PC-3 (cell line): ENCODE measurements around the gene NUDT8.
"Not testable (repeated sequence)": the region's sequence is repeated elsewhere in the genome, so short reads cannot be mapped to it uniquely, and the experiment has no call there.

Experiments
- EZH2 ChIP-seq: fragments of 300-600 bp; sonication (generic); IDR thresholded peaks from one replicate; pipeline ENCODE4 v1.6.1; 2017; ENCODE audit warnings: antibody characterized with exemption, mild to moderate bottlenecking, low read length; ENCODE audit not compliant: unreplicated experiment
- EZH2phosphoT487 ChIP-seq: fragments of 300-600 bp; sonication (generic); IDR thresholded peaks from 2 replicates; pipeline ENCODE4 v1.6.1; 2018; ENCODE audit warnings: mild to moderate bottlenecking, antibody characterized with exemption, low read length, borderline replicate concordance
- TF ChIP-seq, protein P1 (sequence below): fragments of 300-600 bp; sonication (generic); conservative IDR thresholded peaks from 2 replicates; pipeline ENCODE4 v1.5.1; 2017; ENCODE audit warnings: antibody characterized with exemption, low read depth, mild to moderate bottlenecking, low read length

DNA sequence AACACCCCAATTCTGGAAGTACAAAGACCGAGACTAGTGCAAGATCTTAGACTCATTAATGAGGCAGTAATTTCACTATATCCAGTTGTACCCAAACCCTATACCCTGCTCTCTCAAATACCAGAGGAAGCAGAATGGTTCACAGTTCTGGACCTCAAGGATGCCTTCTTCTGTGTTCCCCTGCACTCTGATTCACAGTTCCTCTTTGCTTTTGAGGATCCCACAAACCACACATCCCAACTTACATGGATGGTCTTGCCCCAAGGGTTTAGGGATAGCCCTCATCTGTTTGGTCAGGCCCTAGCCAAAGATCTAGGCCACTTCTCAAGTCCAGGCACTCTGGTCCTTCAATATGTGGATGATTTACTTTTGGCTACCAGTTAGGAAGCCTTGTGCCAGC, 5.9 kb downstream of the NUDT8 start:
- TF ChIP-seq, protein P1, sequence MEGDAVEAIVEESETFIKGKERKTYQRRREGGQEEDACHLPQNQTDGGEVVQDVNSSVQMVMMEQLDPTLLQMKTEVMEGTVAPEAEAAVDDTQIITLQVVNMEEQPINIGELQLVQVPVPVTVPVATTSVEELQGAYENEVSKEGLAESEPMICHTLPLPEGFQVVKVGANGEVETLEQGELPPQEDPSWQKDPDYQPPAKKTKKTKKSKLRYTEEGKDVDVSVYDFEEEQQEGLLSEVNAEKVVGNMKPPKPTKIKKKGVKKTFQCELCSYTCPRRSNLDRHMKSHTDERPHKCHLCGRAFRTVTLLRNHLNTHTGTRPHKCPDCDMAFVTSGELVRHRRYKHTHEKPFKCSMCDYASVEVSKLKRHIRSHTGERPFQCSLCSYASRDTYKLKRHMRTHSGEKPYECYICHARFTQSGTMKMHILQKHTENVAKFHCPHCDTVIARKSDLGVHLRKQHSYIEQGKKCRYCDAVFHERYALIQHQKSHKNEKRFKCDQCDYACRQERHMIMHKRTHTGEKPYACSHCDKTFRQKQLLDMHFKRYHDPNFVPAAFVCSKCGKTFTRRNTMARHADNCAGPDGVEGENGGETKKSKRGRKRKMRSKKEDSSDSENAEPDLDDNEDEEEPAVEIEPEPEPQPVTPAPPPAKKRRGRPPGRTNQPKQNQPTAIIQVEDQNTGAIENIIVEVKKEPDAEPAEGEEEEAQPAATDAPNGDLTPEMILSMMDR, result not testable (repeated sequence)
- TF ChIP-seq EZH2phosphoT487, EZH2: not testable (repeated sequence)
